Coronary artery (tissue), 2 donors: Measurements from ENCODE around the gene ZP2.

Experiments
- DNase-seq: peaks from one replicate; pipeline ENCODE4 v3.0.0-alpha.2; 2017; ENCODE audit warnings: low spot score
- H3K27ac ChIP-seq, 2 donors: fragments of 200-600 bp; sonication (generic); one replicate each; pipeline ENCODE4 v1.5.1; 2016 to 2019
- H3K4me3 ChIP-seq: fragments of 200-600 bp; sonication (generic); 2 replicates; pipeline ENCODE4 v1.5.1; 2016; ENCODE audit warnings: mild to moderate bottlenecking, moderate library complexity
- TF ChIP-seq, protein P1 (sequence below): fragments of 200-600 bp; sonication (generic); IDR thresholded peaks from one replicate; pipeline ENCODE4 v1.5.1; 2019; ENCODE audit warnings: antibody characterized with exemption

ZP2 gene

DNA sequence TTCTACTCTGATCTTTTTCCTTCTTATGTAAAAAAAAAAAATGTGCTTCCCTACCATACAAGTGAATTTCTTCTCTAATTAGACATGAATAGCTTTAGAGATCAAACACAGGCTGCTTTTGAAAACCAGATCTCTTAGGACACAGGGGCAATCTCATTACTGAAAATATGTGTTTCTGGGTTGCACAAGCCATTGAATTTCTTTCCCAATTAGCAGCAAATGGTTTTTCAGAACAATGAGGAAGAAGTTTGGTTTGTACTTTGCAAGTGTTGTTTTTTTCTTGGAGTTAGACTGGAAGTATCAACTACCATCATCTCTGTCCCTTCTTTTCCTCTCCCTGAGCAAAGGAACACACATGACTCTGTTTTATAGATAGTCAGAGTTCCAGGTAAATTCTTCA lies 16.5 kb upstream of the ZP2 start:
- DNase-seq = no peak
- Histone ChIP-seq H3K27ac (no peak overlapping the region), H3K4me3 (no peak overlapping the region)
- TF ChIP-seq, protein P1, sequence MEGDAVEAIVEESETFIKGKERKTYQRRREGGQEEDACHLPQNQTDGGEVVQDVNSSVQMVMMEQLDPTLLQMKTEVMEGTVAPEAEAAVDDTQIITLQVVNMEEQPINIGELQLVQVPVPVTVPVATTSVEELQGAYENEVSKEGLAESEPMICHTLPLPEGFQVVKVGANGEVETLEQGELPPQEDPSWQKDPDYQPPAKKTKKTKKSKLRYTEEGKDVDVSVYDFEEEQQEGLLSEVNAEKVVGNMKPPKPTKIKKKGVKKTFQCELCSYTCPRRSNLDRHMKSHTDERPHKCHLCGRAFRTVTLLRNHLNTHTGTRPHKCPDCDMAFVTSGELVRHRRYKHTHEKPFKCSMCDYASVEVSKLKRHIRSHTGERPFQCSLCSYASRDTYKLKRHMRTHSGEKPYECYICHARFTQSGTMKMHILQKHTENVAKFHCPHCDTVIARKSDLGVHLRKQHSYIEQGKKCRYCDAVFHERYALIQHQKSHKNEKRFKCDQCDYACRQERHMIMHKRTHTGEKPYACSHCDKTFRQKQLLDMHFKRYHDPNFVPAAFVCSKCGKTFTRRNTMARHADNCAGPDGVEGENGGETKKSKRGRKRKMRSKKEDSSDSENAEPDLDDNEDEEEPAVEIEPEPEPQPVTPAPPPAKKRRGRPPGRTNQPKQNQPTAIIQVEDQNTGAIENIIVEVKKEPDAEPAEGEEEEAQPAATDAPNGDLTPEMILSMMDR = no peak

DNA sequence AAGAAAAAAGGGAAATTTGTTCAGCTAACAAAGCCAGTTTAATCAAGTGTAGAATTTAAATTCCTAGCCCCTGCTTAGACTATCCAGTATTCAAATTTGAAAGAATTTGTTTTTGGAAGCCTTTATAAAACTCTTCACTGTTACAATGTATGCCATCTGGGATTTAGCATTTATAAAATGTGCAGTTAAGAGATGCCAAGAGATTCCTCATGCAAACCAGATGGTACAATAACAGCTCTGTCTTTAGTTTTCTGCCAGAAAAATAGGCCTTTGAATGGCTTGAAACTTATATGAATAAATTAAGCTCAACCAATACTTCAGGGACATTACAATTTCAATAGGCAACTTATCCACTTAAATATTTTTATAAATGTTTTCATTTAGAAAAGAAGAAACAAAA lies 15.4 kb upstream of the ZP2 start:
- TF ChIP-seq, protein P1 = no peak
- no peak overlapping the region for H3K4me3 ChIP-seq
- DNase-seq = no peak
- no peak overlapping the region for H3K27ac ChIP-seq

DNA sequence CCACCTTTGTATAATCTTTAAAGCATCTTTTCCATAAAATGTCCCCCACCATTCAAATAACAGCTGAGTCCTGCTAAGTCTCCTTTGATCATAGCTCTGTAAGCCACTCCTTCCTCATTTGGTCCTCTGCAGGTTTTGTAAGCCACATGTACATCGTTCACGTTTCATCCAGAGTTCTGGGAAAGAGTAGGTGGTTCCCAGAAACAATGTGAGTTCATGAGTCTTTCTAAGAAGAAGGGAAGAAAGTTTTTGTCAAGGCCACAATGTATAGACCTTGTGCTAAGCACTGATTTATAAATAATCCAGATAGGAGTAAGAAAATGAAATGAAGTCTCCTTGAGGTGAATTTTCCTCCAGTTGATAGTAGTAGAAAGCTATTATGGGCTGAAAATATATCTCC lies 13.4 kb upstream of the ZP2 start:
- TF ChIP-seq, protein P1 = no peak

DNA sequence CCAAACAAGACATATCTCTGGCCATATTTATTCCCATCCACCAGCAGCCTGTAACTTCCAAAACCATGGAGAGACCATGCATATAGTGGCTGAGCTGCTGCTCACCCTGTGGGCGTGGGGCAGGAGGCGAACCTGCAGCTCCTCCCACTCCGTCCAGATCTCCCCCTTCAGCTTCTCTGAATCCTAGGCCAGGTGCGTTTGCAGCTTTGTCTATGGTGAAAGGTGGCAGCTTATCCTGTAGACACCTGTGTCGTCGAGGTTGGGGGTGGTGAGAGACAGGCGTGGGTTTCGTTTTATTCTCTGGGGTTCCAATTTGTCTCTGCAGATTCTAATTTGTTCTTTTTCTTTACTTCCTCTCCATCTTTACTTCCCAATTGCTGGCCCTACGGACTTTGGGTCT lies 12.4 kb upstream of the ZP2 start:
- no peak for DNase-seq
- no peak overlapping the region for H3K27ac ChIP-seq
- no peak overlapping the region for H3K4me3 ChIP-seq
- TF ChIP-seq, protein P1 = no peak

More for the DNA sequence above, 13.4 kb upstream of the ZP2 start:
- no peak for DNase-seq
- Histone ChIP-seq H3K27ac (no peak overlapping the region), H3K4me3 (no peak overlapping the region)

DNA sequence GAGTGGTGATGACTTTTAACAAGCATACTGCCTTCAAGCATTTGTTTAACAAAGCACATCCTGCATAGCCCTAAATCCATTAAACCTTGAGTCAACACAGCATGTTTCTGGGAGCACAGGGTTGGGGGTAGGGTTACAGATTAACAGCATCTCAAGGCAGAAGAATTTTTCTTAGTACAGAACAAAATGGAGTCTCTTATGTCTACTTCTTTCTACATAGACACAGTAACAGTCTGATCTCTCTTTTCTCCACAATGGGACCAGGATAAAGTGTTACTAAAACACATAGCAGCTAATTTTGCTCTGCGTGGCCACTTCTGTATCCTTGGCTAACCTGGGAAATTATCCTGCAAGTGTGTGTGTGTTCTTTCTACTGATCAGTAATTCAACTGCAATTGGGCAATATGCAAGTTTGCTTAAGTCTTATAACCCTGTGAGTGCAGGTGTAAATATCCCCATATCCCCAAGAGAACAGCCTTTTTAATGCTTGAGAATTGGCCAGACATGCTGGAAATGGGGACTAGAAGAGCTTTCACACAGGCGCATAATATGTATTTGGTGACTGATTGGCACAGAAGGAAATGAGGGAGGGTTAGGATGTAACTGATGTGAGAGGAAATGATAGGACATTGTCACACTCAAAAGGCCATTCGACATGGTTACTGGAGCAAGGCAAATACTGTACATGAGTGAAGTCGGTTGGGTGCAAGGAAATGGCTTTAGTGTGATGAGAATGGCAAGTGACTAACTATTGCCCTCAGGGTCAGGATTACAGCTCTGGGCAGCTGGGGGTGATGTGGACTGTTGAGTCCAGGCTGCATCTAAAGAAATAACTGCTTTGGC lies 11.3 kb upstream of the ZP2 start:
- DNase-seq = no peak
- no peak overlapping the region for H3K4me3 ChIP-seq
- no peak overlapping the region for H3K27ac ChIP-seq
- TF ChIP-seq, protein P1 = no peak

DNA sequence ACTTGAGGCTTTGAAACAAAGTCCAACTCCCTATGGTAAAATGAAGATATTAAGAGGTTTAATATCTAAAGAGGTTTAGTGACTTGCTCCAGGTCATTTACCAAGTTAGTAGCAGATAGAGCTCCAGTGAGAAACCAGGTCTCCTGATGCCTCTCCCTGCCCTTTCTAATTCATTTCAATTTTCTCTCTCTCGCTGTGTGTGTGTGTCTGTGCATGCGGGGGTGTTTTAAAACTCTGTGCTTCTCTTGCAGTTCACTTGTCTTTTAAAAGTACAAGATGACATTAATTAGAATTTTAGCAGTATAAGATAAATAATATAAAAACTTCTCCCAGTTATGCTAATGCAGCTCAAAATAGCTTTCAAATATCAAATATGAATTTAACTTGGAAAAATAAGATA lies 8.2 kb upstream of the ZP2 start:
- TF ChIP-seq, protein P1 = no peak
- no peak for DNase-seq
- no peak overlapping the region for H3K27ac ChIP-seq
- H3K4me3 ChIP-seq = no peak overlapping the region

DNA sequence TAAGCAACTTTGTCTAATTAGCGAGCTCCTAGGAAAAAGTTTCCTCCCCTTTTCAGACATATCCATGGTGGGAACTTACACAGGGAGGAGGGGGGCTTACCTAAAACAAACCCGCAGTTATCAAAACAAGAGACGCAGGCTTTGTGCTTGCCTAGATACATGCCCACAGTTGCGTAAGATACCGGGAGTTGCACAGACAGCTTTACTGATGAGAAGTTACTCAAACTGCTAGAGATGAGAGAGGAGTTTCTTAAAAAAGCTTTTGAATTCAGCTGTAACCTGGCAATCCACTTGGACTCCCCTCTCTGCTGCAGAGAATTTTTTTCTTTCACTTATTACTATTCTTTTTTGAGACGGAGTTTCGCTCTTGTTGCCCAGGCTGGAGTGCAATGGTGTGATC lies 6.8 kb upstream of the ZP2 start:
- peak; percentile 14 for DNase-seq
- H3K4me3 ChIP-seq = no peak overlapping the region
- TF ChIP-seq, protein P1 = no peak
- no peak overlapping the region for H3K27ac ChIP-seq
